Measurements from ENCODE around the gene AKAP6.

DNA sequence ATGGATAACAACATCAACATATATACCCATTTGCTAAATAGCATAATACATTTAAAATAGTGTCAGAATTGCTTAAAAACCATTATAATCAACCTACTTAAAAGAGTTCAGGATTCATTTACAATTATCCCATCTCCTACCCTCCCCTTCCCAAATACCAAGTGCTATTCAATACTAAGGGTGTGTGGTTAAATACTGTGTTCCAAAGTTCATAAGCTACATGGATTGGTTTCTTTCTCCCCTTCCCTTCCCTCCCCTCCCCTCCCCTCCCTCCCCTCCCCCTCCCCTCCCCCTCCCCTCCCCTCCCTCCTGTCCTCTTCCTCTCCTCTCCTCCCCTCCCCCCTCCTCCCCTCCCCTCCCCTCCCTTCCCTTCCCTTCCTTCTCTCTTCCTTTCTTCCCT, 512.6 kb downstream of the AKAP6 start:
- TF ChIP-seq, protein P1, sequence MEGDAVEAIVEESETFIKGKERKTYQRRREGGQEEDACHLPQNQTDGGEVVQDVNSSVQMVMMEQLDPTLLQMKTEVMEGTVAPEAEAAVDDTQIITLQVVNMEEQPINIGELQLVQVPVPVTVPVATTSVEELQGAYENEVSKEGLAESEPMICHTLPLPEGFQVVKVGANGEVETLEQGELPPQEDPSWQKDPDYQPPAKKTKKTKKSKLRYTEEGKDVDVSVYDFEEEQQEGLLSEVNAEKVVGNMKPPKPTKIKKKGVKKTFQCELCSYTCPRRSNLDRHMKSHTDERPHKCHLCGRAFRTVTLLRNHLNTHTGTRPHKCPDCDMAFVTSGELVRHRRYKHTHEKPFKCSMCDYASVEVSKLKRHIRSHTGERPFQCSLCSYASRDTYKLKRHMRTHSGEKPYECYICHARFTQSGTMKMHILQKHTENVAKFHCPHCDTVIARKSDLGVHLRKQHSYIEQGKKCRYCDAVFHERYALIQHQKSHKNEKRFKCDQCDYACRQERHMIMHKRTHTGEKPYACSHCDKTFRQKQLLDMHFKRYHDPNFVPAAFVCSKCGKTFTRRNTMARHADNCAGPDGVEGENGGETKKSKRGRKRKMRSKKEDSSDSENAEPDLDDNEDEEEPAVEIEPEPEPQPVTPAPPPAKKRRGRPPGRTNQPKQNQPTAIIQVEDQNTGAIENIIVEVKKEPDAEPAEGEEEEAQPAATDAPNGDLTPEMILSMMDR (IDR thresholded peaks at IDR 0.05; ENCODE audit: low read depth, low read length, poor library complexity, severe bottlenecking): no peak
- TF ChIP-seq EZH2phosphoT487 (IDR thresholded peaks at IDR 0.05; ENCODE audit: borderline replicate concordance, low read length): no peak
